Fibroblast of gingiva (primary cell): ENCODE results near the gene IFNA21.
"Not testable (repeated sequence)": the region's sequence is repeated elsewhere in the genome, so short reads cannot be mapped to it uniquely, and the experiment has no call there.

ENCODE experiments used
- DNase-seq: peaks from one replicate; pipeline ENCODE4 v3.0.0-alpha.2; 2011; ENCODE audit warnings: low read depth

IFNA21 gene

DNA sequence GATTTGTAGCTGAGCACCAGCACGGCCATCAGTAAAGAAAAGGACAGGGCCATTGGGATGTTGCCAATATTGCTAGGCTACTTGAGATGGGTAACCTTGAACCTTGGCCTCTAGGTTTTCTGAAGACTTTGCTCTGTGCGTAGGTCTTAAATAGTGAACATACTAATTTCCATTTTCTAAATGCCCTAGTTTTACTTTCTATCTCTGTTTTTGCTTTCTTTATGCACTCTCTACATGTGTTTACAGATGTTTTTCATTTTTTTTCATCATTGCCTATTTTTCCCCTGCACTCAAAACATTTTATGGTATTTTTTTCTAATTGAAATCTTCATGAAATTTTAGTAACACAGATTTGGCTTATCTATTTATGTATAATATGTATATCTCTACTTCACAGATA is at the start of gene IFNA21:
TSS of gene IFNA21 (minus strand) at position 101 of the 400 bp plus-strand sequence. CDS start at position 53, 48 bp downstream.
- not testable (repeated sequence) for DNase-seq

GRCh38 chr9:21213411-21214326 is 47.2 kb upstream of the IFNA21 start:
- DNase-seq, result not testable (repeated sequence)

DNA sequence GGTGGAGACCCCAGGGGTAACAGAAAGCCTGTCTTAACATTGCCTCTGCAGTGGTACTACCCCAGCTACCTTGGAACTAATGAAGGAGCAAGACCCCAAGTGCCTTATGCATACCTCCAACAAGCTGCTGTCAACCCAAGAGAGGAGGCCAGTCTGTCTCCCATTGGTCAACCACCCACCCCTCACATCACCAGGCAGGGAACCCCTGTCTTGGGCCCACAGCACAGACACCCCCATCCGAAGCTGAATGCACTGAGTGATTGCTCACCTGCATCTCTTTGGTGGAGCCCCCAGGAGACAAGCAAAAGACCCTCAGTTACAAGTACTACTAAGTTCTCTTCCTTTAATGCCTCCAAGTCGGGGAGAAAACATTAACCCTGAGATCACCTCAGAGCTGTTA is 45.7 kb upstream of the IFNA21 start:
- not testable (repeated sequence) for DNase-seq

DNA sequence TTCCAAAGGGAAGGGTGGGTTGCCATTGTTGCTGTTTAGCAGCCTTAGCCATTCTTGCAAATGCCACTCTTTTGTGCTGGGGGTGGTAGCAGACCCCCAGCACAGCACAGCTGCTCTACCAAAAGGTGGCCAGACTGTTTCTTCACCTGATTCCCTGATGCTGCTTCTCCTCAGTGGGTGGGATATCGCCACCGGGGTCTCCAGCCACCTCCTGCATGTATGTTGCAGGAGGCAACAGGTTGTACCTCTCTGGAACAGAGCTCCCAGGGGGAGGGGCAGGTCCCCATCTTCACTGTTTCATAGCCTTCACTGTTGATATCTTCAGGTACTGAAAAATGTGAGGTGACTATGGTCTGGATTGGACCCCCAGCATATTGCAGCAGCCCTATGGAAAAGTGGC is 44.3 kb upstream of the IFNA21 start:
- not testable (repeated sequence) for DNase-seq

DNA sequence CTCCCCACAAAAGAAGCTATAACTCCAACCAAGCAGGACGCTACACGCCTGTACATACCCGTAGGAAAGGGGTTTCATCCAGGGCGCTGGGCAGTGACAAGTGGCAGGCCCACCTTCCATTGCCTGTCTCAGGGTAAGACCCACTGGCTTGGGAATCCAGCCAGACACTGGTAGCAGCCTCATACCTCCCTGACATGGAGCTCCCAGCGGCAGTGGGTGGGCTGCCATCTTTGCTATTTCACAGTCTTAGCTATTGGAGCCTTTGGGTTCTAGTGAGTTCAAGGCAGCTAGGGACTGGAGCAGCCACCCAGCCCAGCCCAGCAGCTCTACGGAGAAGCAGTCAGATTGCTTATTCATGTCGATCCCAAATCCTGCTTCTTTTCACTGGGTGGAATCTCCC is 43.9 kb upstream of the IFNA21 start:
- no peak for DNase-seq

DNA sequence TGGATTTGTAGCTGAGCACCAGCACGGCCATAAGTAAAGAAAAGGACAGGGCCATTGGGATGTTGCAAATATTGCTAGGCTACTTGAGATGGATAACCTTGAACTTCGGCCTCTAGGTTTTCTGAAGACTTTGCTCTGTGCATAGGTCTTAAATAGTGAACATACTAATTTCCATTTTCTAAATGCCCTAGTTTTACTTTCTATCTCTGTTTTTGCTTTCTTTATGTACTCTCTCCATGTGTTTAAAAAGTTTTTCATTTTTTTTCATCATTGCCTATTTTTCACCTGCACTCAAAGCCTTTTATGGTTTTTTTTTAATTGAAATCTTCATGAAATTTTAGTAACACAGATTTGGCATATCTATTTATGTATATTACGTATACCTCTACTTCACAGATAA is 40.6 kb upstream of the IFNA21 start, which contains the start of gene IFNA10:
TSS of gene IFNA10 (minus strand) at position 101 of the 400 bp plus-strand sequence. CDS start at position 55, 46 bp downstream.
- not testable (repeated sequence) for DNase-seq

DNA sequence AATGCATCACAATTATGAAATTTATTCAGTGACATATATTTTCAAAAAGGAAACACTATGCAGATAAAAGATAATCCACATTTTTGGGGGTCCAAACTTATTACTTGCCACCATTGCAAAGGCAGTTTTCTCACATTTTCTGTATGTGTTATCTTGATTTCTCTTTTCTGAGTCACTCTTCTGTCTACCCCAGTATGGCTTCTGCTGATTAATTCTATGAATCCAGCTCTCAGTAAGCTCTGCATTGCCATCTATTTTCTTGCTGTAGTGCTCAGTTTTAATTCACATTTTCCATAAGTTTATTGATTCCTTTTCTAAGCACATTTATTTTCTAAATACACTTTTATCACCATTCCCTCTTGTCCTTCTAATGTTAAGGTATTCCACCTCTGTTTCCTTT is 38.7 kb upstream of the IFNA21 start:
- DNase-seq, result no peak

DNA sequence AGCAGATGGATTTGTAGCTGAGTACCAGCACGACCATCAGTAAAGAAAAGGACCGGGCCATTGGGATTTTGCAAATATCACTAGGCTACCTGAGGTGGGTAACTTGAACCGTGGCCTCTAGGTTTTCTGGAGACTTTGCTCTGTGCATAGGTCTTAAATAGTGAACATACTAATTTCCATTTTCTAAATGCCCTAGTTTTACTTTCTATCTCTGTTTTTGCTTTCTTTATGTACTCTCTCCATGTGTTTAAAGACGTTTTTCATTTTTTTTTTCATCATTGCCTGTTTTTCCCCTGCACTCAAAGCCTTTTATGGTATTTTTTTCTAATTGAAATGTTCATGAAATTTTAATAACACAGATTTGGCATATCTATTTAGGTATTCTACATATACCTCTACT is 35.6 kb upstream of the IFNA21 start, which contains the start of gene IFNA7:
TSS of gene IFNA7 (minus strand) at position 101 of the 400 bp plus-strand sequence. CDS start at position 61, 40 bp downstream.
- DNase-seq, result not testable (repeated sequence)

- DNase-seq, result not testable (repeated sequence)
Measured at GRCh38 chr9:21194867-21195776, 28.7 kb upstream of the IFNA21 start.

GRCh38 chr9:21187487-21187886 is 21.0 kb upstream of the IFNA21 start, which contains the start of gene IFNA4:
TSS of gene IFNA4 (minus strand) at chr9:21187587. CDS start at chr9:21187531, 56 bp downstream.
- DNase-seq, result not testable (repeated sequence)

GRCh38 chr9:21182810-21183736 is 16.6 kb upstream of the IFNA21 start:
- DNase-seq, result not testable (repeated sequence)

DNA sequence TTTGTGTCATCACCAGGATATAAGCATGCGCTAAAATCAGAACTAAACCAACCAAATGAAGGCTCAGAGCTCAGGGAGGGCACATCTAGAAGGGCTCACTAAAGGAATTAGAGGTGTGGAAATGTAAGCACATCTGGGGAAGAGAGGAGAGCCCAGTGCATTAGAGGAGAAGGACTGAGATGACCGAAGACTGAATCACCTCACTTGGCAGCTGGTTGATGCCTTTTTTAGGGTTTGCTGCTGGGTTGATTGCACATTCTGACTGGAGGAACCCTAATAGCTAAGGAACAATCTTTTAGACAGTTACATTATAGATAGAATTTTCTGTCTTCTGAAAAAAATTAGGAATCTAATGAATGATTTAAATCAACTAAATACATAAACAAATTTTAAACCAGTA is 8.2 kb upstream of the IFNA21 start:
- DNase-seq, result no peak

GRCh38 chr9:21172156-21172555 is 5.7 kb upstream of the IFNA21 start:
- DNase-seq, result no peak

GRCh38 chr9:21171351-21171750 is 4.9 kb upstream of the IFNA21 start:
- DNase-seq, result no peak

- DNase-seq, result no peak
Measured at GRCh38 chr9:21165516-21165915, 944 bp downstream of the IFNA21 start.

DNA sequence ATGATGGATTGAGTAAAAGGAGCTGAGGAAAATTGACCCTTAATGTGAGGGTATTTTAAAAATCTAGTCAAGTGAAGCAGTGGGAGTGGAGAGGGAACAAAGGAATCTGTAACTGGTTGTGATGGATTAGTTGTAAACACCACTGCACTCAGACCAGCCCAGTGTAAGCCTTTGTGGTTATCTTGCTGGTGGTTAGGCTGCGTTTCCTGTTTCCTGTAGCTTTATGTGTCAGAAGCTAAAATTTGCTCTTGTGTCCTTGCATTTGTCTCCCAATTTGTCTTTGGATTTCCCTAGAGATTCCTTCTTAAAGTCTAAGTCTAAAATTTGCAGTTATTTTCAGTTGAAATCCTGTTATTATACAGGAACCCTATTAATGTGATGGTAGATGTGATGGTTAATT is 6.3 kb downstream of the IFNA21 start:
- DNase-seq, result no peak

DNA sequence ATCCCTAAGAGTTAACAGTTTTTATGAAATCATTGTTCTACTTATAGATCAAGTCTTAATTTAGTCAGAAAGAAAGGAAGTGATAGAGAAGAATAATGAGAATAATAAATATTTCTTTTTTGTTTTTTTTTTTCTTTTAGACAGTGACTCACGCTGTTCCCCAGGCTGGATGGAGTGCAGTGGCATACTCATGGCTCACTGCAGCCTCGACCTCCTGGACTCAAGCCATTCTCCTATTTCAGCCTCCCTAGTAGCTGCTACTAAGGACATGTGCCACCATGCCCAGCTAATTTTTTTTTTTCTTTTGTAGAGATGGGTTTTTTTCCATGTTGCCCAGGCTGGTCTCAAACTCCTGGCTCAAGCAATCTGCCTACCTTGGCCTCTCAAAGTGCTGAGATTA is 11.0 kb downstream of the IFNA21 start:
- no peak for DNase-seq

GRCh38 chr9:21154018-21154608 is 12.3 kb downstream of the IFNA21 start:
- DNase-seq, result no peak

- no peak for DNase-seq
Measured at GRCh38 chr9:21153336-21154017, 13.0 kb downstream of the IFNA21 start.

DNA sequence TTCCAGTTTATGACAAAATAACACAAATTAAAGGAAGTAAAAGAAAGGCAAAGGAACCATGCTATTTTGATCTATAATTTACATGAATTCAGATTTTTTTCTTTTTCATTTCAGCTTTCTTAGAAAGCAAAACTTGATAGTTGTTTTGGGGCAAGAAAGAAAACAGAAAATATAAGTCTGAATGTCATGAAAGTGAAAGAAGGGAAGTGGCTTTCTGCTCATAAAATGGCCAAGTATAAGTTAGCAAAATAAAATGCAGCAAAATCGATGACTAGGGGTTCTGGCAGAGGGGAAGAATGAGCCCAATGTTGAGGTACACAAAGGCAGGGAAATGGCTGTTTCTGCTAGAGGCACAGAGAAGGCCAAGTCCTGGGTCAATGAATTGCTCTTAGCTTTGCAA is 21.9 kb downstream of the IFNA21 start:
- DNase-seq, result no peak
